ENCODE measurements around the gene HOXC11.

HOXC11 gene

DNA sequence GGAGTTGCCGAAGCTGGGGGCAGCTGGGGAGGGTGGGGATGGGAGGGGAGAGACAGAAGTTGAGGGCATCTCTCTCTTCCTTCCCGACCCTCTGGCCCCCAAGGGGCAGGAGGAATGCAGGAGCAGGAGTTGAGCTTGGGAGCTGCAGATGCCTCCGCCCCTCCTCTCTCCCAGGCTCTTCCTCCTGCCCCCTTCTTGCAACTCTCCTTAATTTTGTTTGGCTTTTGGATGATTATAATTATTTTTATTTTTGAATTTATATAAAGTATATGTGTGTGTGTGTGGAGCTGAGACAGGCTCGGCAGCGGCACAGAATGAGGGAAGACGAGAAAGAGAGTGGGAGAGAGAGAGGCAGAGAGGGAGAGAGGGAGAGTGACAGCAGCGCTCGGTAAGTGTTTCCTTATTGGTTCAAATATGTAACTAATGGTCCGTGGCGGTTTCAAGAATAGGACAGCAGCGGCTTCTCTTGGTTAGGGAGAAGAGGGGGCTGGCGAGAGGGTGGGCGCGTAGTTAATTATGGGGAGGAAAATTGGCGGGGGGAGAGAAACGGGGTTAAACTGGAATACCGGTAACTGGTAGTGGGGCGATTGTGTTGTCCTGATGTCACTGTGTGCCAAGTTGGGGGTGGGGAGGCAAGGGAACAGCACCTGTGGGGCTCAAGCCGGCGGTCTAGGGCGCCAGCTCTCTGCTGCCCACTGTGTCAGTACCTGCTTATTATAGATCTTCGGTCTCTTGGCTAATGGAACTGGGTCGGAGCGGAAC, 44.3 kb downstream of the HOXC11 start:
- TF ChIP-seq GABPA (IDR thresholded peaks at IDR 0.05; ENCODE audit: low read depth) (no peak), POLR2AphosphoS5 (IDR thresholded peaks at IDR 0.05; ENCODE audit: low read depth) (no peak), CTCF (IDR thresholded peaks at IDR 0.05; ENCODE audit: insufficient read depth, low read length) (no peak), SPI1 (IDR thresholded peaks at IDR 0.05; ENCODE audit: borderline replicate concordance, low read depth) (no peak)
- TF ChIP-seq, protein P1, sequence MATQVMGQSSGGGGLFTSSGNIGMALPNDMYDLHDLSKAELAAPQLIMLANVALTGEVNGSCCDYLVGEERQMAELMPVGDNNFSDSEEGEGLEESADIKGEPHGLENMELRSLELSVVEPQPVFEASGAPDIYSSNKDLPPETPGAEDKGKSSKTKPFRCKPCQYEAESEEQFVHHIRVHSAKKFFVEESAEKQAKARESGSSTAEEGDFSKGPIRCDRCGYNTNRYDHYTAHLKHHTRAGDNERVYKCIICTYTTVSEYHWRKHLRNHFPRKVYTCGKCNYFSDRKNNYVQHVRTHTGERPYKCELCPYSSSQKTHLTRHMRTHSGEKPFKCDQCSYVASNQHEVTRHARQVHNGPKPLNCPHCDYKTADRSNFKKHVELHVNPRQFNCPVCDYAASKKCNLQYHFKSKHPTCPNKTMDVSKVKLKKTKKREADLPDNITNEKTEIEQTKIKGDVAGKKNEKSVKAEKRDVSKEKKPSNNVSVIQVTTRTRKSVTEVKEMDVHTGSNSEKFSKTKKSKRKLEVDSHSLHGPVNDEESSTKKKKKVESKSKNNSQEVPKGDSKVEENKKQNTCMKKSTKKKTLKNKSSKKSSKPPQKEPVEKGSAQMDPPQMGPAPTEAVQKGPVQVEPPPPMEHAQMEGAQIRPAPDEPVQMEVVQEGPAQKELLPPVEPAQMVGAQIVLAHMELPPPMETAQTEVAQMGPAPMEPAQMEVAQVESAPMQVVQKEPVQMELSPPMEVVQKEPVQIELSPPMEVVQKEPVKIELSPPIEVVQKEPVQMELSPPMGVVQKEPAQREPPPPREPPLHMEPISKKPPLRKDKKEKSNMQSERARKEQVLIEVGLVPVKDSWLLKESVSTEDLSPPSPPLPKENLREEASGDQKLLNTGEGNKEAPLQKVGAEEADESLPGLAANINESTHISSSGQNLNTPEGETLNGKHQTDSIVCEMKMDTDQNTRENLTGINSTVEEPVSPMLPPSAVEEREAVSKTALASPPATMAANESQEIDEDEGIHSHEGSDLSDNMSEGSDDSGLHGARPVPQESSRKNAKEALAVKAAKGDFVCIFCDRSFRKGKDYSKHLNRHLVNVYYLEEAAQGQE (IDR thresholded peaks at IDR 0.05; ENCODE audit: insufficient replicate concordance, low read depth): no peak
- no peak for DNase-seq (ENCODE audit: low read depth in 1 of 2, low spot score in 1 of 2)
- H3K27ac ChIP-seq (replicated peaks): no peak overlapping the region
- H3K27me3 ChIP-seq (ENCODE audit: insufficient read depth, poor library complexity, severe bottlenecking): peaks cover 50% of the 10 kb centered on the region
- H3K4me3 ChIP-seq (replicated peaks; ENCODE audit: insufficient read depth, low read length): peak overlapping the region; percentile 39

DNA sequence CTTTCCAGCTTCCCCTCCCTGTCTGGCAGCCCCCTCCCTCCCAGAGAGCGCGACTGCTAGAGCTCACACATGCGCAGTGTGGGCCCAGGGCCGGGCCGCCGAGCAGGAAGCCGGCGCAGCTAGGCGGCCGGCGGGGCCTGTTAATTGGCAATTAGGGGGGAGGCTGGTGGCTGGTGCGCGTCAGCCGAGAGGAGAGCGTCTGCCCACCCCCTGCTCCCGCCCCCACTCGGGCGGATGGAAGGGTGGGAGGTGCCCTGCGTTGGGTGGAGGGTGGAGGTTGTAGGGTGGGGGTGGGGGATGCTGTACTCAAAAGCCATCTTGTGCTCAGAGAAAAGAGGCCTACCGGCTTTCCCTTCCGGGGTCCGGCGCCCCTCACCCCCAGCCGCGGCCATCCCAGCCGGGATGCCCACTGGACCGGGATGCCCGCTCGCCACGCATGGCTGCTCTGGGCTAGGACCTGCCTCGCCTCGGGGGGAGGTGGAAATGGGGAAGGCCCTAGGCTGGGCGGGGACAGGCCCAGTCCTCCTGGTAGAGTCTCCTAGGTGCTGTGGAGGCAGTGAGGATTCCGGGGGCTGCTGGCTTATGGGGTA, 45.0 kb downstream of the HOXC11 start:
- H3K27me3 ChIP-seq (ENCODE audit: insufficient read depth, poor library complexity, severe bottlenecking): peaks cover 42% of the 10 kb centered on the region
- H3K4me3 ChIP-seq (replicated peaks; ENCODE audit: insufficient read depth, low read length): peak overlapping the region; percentile 39
- TF ChIP-seq CTCF (IDR thresholded peaks at IDR 0.05; ENCODE audit: insufficient read depth, low read length) (no peak), GABPA (IDR thresholded peaks at IDR 0.05; ENCODE audit: low read depth) (no peak), SPI1 (IDR thresholded peaks at IDR 0.05; ENCODE audit: borderline replicate concordance, low read depth) (no peak), POLR2AphosphoS5 (IDR thresholded peaks at IDR 0.05; ENCODE audit: low read depth) (no peak)
- TF ChIP-seq, protein P1 (IDR thresholded peaks at IDR 0.05; ENCODE audit: insufficient replicate concordance, low read depth): no peak
- DNase-seq (ENCODE audit: low read depth in 1 of 2, low spot score in 1 of 2): peak in 1 of 2 experiments; percentile 57
- H3K27ac ChIP-seq (replicated peaks): peak overlapping the region; percentile 40

- peak overlapping the region; percentile 40 for H3K27ac ChIP-seq (replicated peaks)
- peaks cover 37% of the 10 kb centered on the region for H3K27me3 ChIP-seq (ENCODE audit: insufficient read depth, poor library complexity, severe bottlenecking)
- no peak for DNase-seq (ENCODE audit: low read depth in 1 of 2, low spot score in 1 of 2)
Observed at GRCh38 chr12:54018468-54018984, 45.6 kb downstream of the HOXC11 start.

More at GRCh38 chr12:54018468-54018984, 45.6 kb downstream of the HOXC11 start:
- TF ChIP-seq POLR2AphosphoS5 (IDR thresholded peaks at IDR 0.05; ENCODE audit: low read depth) (no peak), GABPA (IDR thresholded peaks at IDR 0.05; ENCODE audit: low read depth) (no peak), SPI1 (IDR thresholded peaks at IDR 0.05; ENCODE audit: borderline replicate concordance, low read depth) (no peak), CTCF (IDR thresholded peaks at IDR 0.05; ENCODE audit: insufficient read depth, low read length) (no peak)
- TF ChIP-seq, protein P1 (IDR thresholded peaks at IDR 0.05; ENCODE audit: insufficient replicate concordance, low read depth): no peak
- no peak overlapping the region for H3K4me3 ChIP-seq (replicated peaks; ENCODE audit: insufficient read depth, low read length)
